ENCODE measurements around the gene MEGF11.
A peak's percentile ranks its signal among the peaks of the same experiment; 100 is the strongest.

MEGF11 gene

GRCh38 chr15:66138096-66138783, 115.3 kb downstream of the MEGF11 start:
- peak; percentile 47 for DNase-seq

- DNase-seq, result no peak
Observed at GRCh38 chr15:66136948-66137347, 116.6 kb downstream of the MEGF11 start.

GRCh38 chr15:66135664-66136063, 117.9 kb downstream of the MEGF11 start:
- DNase-seq, result no peak

GRCh38 chr15:66134284-66134683, 119.3 kb downstream of the MEGF11 start:
- DNase-seq, result peak; percentile 32

GRCh38 chr15:66133247-66133885, 120.2 kb downstream of the MEGF11 start:
- peak; percentile 30 for DNase-seq

- peak; percentile 67 for DNase-seq
Observed at GRCh38 chr15:66132251-66132816, 121.2 kb downstream of the MEGF11 start.

GRCh38 chr15:66131831-66132230, 121.7 kb downstream of the MEGF11 start:
- peak; percentile 57 for DNase-seq

- no peak for DNase-seq
Observed at GRCh38 chr15:66131200-66131599, 122.3 kb downstream of the MEGF11 start.

- DNase-seq, result peak; percentile 30
Observed at GRCh38 chr15:66130496-66131034, 123.0 kb downstream of the MEGF11 start.

- DNase-seq, result no peak
Observed at GRCh38 chr15:66129586-66129985, 124.0 kb downstream of the MEGF11 start.

GRCh38 chr15:66128116-66128680, 125.4 kb downstream of the MEGF11 start:
- no peak for DNase-seq

GRCh38 chr15:66126456-66126855, 127.1 kb downstream of the MEGF11 start:
- DNase-seq, result peak; percentile 60

GRCh38 chr15:66126031-66126441, 127.5 kb downstream of the MEGF11 start:
- DNase-seq, result peak; percentile 98

- peak; percentile 91 for DNase-seq
Observed at GRCh38 chr15:66124651-66125050, 128.9 kb downstream of the MEGF11 start.

- no peak for DNase-seq
Observed at GRCh38 chr15:66123799-66124198, 129.8 kb downstream of the MEGF11 start.

- no peak for DNase-seq
Observed at GRCh38 chr15:66120422-66120821, 133.1 kb downstream of the MEGF11 start.

- no peak for DNase-seq
Observed at GRCh38 chr15:66117841-66118240, 135.7 kb downstream of the MEGF11 start.

- peak; percentile 50 for DNase-seq
Observed at GRCh38 chr15:66115568-66116206, 137.9 kb downstream of the MEGF11 start.

GRCh38 chr15:66114863-66115425, 138.6 kb downstream of the MEGF11 start:
- no peak for DNase-seq

GRCh38 chr15:66112388-66112787, 141.2 kb downstream of the MEGF11 start:
- DNase-seq, result no peak

GRCh38 chr15:66111363-66111762, 142.2 kb downstream of the MEGF11 start:
- DNase-seq, result no peak

GRCh38 chr15:66110864-66111263, 142.7 kb downstream of the MEGF11 start:
- no peak for DNase-seq

- DNase-seq, result no peak
Observed at GRCh38 chr15:66109826-66110225, 143.7 kb downstream of the MEGF11 start.

Measured in NCI-H69 (cell line).